ENCODE data around the gene ADGRA1. TPM values are rescaled to one million over a fixed set of nuclear protein-coding genes. Genes with fewer than 3 reads are reported as not detected.

Gene ADGRA1
- polyA plus RNA-seq, 3 donors = not detected

GRCh38 chr10:133123746-133124356, 36.1 kb downstream of the ADGRA1 start:
- no peaks in the 10 kb centered on the region for H4K20me1 ChIP-seq (ENCODE audit: insufficient read depth, low read length)
- no peak overlapping the region for H2AFZ ChIP-seq (ENCODE audit: insufficient read depth, low read depth, low read length, poor library complexity, severe bottlenecking)
- H3K79me2 ChIP-seq (ENCODE audit: insufficient read depth, low read length) = no peaks in the 10 kb centered on the region
- H3K27me3 ChIP-seq (ENCODE audit: control insufficient read depth in 2 of 2, insufficient read depth in 2 of 2, low read length in 2 of 2) = peaks cover 0 to 17% of the 10 kb centered on the region in 2 donors
- 90% methylated on average over 21 of the region's 23 CpGs for WGBS (ENCODE audit: insufficient coverage)
- no peak overlapping the region for H3K27ac Mint-ChIP-seq
- H3K4me1 ChIP-seq (ENCODE audit: control insufficient read depth in 1 of 2, insufficient read depth in 2 of 2, low read length in 2 of 2) = no peaks in the 10 kb centered on the region
- no peak for DNase-seq
- peaks cover 3% of the 10 kb centered on the region for H3K4me1 Mint-ChIP-seq
- H3K9me3 Mint-ChIP-seq = peaks cover 5 to 16% (median 11%) of the 10 kb centered on the region in 7 donors
- no peak overlapping the region for H3K27ac ChIP-seq (ENCODE audit: low read depth in 1 of 2, low read length in 2 of 2)
- H3K4me2 ChIP-seq (replicated peaks; ENCODE audit: extremely low read depth, low read length, poor library complexity, severe bottlenecking) = no peak overlapping the region
- no peak overlapping the region for H3K4me3 ChIP-seq (replicated peaks in 1 of 3; ENCODE audit: low read depth in 2 of 3, low read length in 3 of 3)
- TF ChIP-seq, protein P1, sequence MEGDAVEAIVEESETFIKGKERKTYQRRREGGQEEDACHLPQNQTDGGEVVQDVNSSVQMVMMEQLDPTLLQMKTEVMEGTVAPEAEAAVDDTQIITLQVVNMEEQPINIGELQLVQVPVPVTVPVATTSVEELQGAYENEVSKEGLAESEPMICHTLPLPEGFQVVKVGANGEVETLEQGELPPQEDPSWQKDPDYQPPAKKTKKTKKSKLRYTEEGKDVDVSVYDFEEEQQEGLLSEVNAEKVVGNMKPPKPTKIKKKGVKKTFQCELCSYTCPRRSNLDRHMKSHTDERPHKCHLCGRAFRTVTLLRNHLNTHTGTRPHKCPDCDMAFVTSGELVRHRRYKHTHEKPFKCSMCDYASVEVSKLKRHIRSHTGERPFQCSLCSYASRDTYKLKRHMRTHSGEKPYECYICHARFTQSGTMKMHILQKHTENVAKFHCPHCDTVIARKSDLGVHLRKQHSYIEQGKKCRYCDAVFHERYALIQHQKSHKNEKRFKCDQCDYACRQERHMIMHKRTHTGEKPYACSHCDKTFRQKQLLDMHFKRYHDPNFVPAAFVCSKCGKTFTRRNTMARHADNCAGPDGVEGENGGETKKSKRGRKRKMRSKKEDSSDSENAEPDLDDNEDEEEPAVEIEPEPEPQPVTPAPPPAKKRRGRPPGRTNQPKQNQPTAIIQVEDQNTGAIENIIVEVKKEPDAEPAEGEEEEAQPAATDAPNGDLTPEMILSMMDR (IDR thresholded peaks at IDR 0.05) = no peak
- no peaks in the 10 kb centered on the region for H3K36me3 ChIP-seq (replicated peaks in 1 of 2; ENCODE audit: control insufficient read depth in 1 of 2, insufficient read depth in 2 of 2, low read length in 2 of 2)
- H3K9ac ChIP-seq (ENCODE audit: insufficient read depth, low read length, poor library complexity, severe bottlenecking) = no peak overlapping the region
- peak overlapping the region in 1 of 2 donors; percentile 21 for H3K4me3 Mint-ChIP-seq
- intact Hi-C loops (cut with micrococcal nuclease) = loop anchor here (2.0 kb wide), 1 partner anchor 183 kb away; no protein-coding TSS in a partner anchor
- peaks cover 11 to 23% (median 11%) of the 10 kb centered on the region in 3 donors for H3K27me3 Mint-ChIP-seq (ENCODE audit: low read depth in 3 of 3)
- no peaks in the 10 kb centered on the region for H3K36me3 Mint-ChIP-seq
- H3K9me3 ChIP-seq (replicated peaks in 1 of 2; ENCODE audit: control insufficient read depth in 1 of 2, insufficient read depth in 1 of 2, low read length in 2 of 2) = peaks cover 7 to 30% of the 10 kb centered on the region in 2 donors

DNA sequence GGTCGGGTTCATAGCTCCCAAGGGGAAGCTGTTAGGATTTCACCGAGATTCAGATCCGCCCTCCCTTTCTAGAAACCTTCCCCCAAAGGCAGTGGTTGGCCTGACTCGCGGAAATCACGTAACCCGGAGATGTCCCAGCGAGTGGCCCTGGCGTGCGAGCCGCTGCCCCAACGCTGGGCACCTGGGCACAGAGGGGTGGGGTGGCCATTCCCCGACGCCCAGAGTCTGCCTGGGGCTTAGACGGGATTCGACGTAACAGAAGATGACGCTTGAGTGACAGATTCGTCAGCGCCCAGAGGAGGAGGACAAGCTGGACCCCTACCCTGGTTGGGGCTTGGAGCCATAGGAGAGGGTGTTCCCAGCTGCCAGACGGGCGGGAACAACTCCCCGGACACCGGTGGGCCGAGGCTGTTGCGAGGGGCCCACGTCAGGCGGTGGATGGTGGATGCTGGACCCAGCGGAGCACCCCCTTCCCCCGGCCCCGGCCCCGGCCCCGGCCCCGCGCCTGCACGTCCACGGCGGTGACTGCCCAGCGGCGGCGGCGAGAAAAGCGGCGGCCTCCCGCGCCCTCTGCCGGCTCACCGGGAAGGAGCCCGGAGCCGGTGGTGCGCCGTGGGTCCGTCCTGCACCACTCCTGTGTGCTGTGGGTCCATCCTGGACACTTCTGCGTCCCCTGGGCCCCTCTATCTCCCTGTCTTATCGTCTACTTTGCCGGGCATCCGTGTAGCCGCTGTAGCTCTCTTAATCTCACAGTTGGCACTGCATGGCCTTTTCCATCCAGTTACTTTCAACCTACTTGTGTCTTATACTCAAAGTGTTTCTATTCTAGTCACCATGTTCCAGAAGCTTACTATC, 36.9 kb downstream of the ADGRA1 start:
- 40% methylated on average over 56 of the region's 58 CpGs for WGBS (ENCODE audit: insufficient coverage)
- no peaks in the 10 kb centered on the region for H3K36me3 ChIP-seq (replicated peaks in 1 of 2; ENCODE audit: control insufficient read depth in 1 of 2, insufficient read depth in 2 of 2, low read length in 2 of 2)
- peak in 1 of 3 donors; percentile 10 for DNase-seq
- H3K4me2 ChIP-seq (replicated peaks; ENCODE audit: extremely low read depth, low read length, poor library complexity, severe bottlenecking) = no peak overlapping the region
- no peak overlapping the region for H3K9ac ChIP-seq (ENCODE audit: insufficient read depth, low read length, poor library complexity, severe bottlenecking)
- H3K4me3 ChIP-seq (replicated peaks in 1 of 3; ENCODE audit: low read depth in 2 of 3, low read length in 3 of 3) = no peak overlapping the region
- H3K9me3 Mint-ChIP-seq = peaks cover 0 to 19% (median 5%) of the 10 kb centered on the region in 7 donors
- peaks cover 3% of the 10 kb centered on the region for H3K4me1 Mint-ChIP-seq
- peaks cover 11 to 25% (median 11%) of the 10 kb centered on the region in 3 donors for H3K27me3 Mint-ChIP-seq (ENCODE audit: low read depth in 3 of 3)
- H2AFZ ChIP-seq (ENCODE audit: insufficient read depth, low read depth, low read length, poor library complexity, severe bottlenecking) = no peak overlapping the region
- H3K4me1 ChIP-seq (ENCODE audit: control insufficient read depth in 1 of 2, insufficient read depth in 2 of 2, low read length in 2 of 2) = no peaks in the 10 kb centered on the region
- TF ChIP-seq, protein P1 (IDR thresholded peaks at IDR 0.05) = peak; percentile 63
- intact Hi-C loops (cut with micrococcal nuclease) = loop anchor here (2.0 kb wide), 1 partner anchor 184 kb away; no protein-coding TSS in a partner anchor
- no peaks in the 10 kb centered on the region for H3K79me2 ChIP-seq (ENCODE audit: insufficient read depth, low read length)
- no peaks in the 10 kb centered on the region for H3K36me3 Mint-ChIP-seq
- H3K27me3 ChIP-seq (ENCODE audit: control insufficient read depth in 2 of 2, insufficient read depth in 2 of 2, low read length in 2 of 2) = peaks cover 0 to 17% of the 10 kb centered on the region in 2 donors
- peak overlapping the region in 1 of 7 donors; percentile 66 for H3K27ac Mint-ChIP-seq
- peak overlapping the region in 1 of 2 donors; percentile 29 for H3K4me3 Mint-ChIP-seq
- no peak overlapping the region for H3K27ac ChIP-seq (ENCODE audit: low read depth in 1 of 2, low read length in 2 of 2)
- peaks cover 7 to 30% of the 10 kb centered on the region in 2 donors for H3K9me3 ChIP-seq (replicated peaks in 1 of 2; ENCODE audit: control insufficient read depth in 1 of 2, insufficient read depth in 1 of 2, low read length in 2 of 2)
- no peaks in the 10 kb centered on the region for H4K20me1 ChIP-seq (ENCODE audit: insufficient read depth, low read length)

Data from CD14-positive monocyte (primary cell).